ENCODE measurements around the gene PRODH. TPM values are rescaled to one million over a fixed set of nuclear protein-coding genes. Genes with fewer than 3 reads are reported as not detected.
"Not testable (repeated sequence)": the region's sequence is repeated elsewhere in the genome, so short reads cannot be mapped to it uniquely, and the experiment has no call there.

Gene PRODH
- total and polyA plus RNA-seq, 5 donors from 2014 or later, result not detected

DNA sequence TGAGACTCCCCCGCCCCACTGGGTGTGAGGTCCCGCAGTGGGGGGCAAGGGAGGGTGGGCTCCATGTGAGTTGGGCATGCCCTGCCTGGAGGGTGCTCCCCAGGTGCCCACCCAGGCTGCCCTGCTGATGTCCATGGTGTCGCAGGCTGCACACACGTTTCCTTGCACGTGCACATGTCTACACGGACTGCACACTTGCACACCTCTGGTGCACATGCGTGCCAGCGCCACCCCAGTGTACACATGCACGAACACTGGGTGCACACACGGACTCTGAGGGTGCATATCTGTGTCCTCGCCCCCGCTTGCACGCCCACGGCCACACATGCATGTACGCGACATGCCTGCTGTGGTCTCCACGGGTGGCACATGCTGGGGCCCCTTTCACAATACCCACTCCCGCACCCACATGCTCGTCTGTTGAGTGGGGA, 35.2 kb upstream of the PRODH start:
- no peak overlapping the region for H3K27ac Mint-ChIP-seq
- Histone ChIP-seq H3K27ac (ENCODE audit: insufficient read depth, low read length, poor library complexity, severe bottlenecking) (no peak overlapping the region), H3K9me3 (ENCODE audit: control insufficient read depth in 2 of 2, low read length in 2 of 2) (no peaks in the 10 kb centered on the region), H3K4me3 (ENCODE audit: low read depth, low read length) (no peak overlapping the region), H3K36me3 (ENCODE audit: control insufficient read depth, insufficient read depth, low read length) (no peaks in the 10 kb centered on the region), H3K4me1 (ENCODE audit: control insufficient read depth, insufficient read depth, low read length, poor library complexity, severe bottlenecking) (peaks cover 6% of the 10 kb centered on the region), H3K27me3 (ENCODE audit: control insufficient read depth, insufficient read depth, low read length) (no peaks in the 10 kb centered on the region)
- peaks cover 1% of the 10 kb centered on the region for H3K36me3 Mint-ChIP-seq
- peaks cover 15% of the 10 kb centered on the region for H3K27me3 Mint-ChIP-seq
- peak overlapping the region in 1 of 4 donors; percentile 24 for H3K4me3 Mint-ChIP-seq
- DNase-seq (no peak), ATAC-seq (ENCODE audit: low read depth in 2 of 2) (no peak)
- peaks cover 0 to 8% (median 3%) of the 10 kb centered on the region in 4 donors for H3K4me1 Mint-ChIP-seq
- H3K9me3 Mint-ChIP-seq, result peaks cover 0 to 2% (median 0%) of the 10 kb centered on the region in 7 donors

DNA sequence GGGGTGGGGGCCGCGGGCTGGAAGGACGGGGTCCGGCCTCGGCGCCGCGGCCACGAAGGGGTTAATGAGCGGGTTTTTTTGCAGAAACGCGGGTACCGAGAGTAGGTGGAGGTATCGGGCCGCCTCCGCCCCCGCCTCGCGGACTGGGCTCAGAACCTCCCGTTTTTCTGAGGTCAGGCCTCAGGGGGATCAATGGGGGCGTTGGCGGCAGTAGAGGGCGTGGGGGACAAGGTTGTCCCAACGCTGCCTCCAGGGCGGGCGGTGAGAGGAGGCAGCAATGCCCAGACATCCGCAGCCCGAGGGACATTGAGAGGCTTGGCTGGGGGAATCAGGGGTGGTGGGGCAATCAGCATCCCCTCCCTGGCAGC, 34.8 kb upstream of the PRODH start:
- H3K27ac ChIP-seq (ENCODE audit: insufficient read depth, low read length, poor library complexity, severe bottlenecking), result no peak overlapping the region
- ATAC-seq (ENCODE audit: low read depth in 2 of 2) (no peak), DNase-seq (no peak)
- Mint-ChIP-seq H3K4me1 (peaks cover 0 to 8% (median 3%) of the 10 kb centered on the region in 4 donors), H3K27me3 (peaks cover 15% of the 10 kb centered on the region), H3K4me3 (peak overlapping the region in 1 of 4 donors; percentile 41), H3K36me3 (no peaks in the 10 kb centered on the region), H3K9me3 (peaks cover 0 to 2% (median 0%) of the 10 kb centered on the region in 7 donors), H3K27ac (no peak overlapping the region)
- H3K27me3 ChIP-seq (ENCODE audit: control insufficient read depth, insufficient read depth, low read length), result no peaks in the 10 kb centered on the region
- H3K9me3 ChIP-seq (ENCODE audit: control insufficient read depth in 2 of 2, low read length in 2 of 2), result no peaks in the 10 kb centered on the region
- no peak overlapping the region for H3K4me3 ChIP-seq (ENCODE audit: low read depth, low read length)
- H3K36me3 ChIP-seq (ENCODE audit: control insufficient read depth, insufficient read depth, low read length), result no peaks in the 10 kb centered on the region
- H3K4me1 ChIP-seq (ENCODE audit: control insufficient read depth, insufficient read depth, low read length, poor library complexity, severe bottlenecking), result peaks cover 6% of the 10 kb centered on the region

DNA sequence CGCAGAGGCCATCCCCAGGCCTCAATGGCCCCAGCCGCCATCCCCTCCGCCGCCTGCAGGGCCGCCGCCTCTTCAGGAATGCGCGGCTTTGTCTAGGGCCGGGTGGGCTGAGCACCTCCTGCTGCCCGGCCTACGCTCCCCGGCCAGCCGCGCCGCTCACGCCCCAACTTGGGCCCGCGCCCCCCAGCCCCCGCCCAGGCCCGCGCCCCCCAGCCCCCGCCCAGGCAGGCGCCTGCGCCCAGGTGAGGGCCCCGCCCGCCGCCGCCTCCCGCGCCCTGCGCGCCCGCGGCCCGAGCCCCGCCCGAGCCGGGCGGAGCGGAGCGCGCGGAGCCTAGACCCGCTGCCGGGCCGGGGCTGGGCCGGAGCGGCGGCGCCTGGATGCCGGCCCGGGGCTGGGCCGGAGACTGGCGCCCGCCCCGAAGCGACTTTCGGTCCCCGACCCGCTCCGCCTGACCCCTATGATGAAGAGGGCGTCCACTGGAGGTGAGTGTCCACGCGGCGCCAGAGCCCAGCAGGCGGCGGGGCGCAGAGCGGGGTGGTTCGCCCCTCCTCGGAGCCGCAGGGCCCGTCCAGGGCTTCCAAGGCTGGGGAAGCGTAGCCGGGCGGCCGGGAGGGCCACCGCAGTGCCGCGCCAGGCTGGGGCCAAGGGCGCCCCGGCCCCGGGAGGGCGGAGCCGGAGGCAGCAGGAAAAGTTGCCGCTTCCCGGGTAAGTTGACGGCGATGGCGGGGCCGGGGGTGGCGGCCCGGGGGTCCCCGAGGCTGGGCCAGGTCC, 34.3 kb upstream of the PRODH start:
- Histone ChIP-seq H3K27ac (ENCODE audit: insufficient read depth, low read length, poor library complexity, severe bottlenecking) (no peak overlapping the region), H3K36me3 (ENCODE audit: control insufficient read depth, insufficient read depth, low read length) (no peaks in the 10 kb centered on the region), H3K4me3 (ENCODE audit: low read depth, low read length) (no peak overlapping the region), H3K9me3 (ENCODE audit: control insufficient read depth in 2 of 2, low read length in 2 of 2) (no peaks in the 10 kb centered on the region), H3K27me3 (ENCODE audit: control insufficient read depth, insufficient read depth, low read length) (no peaks in the 10 kb centered on the region), H3K4me1 (ENCODE audit: control insufficient read depth, insufficient read depth, low read length, poor library complexity, severe bottlenecking) (peaks cover 6% of the 10 kb centered on the region)
- H3K36me3 Mint-ChIP-seq, result no peaks in the 10 kb centered on the region
- H3K9me3 Mint-ChIP-seq, result peaks cover 0 to 2% (median 0%) of the 10 kb centered on the region in 7 donors
- ATAC-seq (ENCODE audit: low read depth in 2 of 2), result peak in 1 of 2 donors; percentile 42
- no peak overlapping the region for H3K4me3 Mint-ChIP-seq
- no peak for DNase-seq
- peaks cover 0 to 8% (median 3%) of the 10 kb centered on the region in 4 donors for H3K4me1 Mint-ChIP-seq
- H3K27ac Mint-ChIP-seq, result no peak overlapping the region
- H3K27me3 Mint-ChIP-seq, result peaks cover 15% of the 10 kb centered on the region

DNA sequence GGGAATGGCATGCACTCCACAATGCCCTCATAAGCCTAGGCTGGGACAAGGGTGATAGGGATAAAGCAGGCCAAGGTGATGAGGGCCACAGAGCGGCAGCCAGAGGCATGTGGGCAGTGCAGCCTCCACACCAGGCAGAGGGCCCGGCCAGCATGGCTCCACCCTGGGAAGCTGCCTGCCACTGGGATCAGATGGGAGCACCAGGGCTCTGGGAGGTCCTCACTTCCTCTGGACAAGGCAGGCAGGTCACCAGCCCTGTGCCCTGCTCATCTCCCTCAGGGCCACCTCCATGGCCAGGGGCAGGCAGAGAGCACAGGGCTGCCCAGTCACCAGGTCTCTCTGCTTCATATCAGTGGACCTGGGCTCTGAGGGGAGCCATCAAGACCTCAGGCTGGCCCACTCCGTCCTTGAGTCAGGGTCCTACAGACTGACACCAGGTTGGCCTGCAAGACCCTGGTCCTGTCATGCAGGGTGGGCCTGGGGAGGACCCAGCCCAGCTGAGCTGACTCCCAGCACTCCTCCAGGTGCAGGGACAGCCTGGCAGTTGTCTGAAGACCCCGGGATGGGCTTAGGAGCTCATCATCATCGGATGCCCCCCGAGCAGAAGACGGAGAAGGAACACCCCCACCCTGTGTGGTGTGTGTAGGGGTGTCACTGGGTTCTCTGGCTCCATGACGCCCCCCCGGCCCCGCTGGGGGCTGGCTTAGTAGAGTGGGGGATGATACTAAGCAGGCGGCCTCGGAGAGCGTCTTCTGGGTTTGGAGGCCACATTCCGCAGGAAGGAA, 33.3 kb upstream of the PRODH start:
- H3K27ac Mint-ChIP-seq, result not testable (repeated sequence)
- peak overlapping the region in 2 of 4 donors; percentile 61 to 78 for H3K4me3 Mint-ChIP-seq

DNA sequence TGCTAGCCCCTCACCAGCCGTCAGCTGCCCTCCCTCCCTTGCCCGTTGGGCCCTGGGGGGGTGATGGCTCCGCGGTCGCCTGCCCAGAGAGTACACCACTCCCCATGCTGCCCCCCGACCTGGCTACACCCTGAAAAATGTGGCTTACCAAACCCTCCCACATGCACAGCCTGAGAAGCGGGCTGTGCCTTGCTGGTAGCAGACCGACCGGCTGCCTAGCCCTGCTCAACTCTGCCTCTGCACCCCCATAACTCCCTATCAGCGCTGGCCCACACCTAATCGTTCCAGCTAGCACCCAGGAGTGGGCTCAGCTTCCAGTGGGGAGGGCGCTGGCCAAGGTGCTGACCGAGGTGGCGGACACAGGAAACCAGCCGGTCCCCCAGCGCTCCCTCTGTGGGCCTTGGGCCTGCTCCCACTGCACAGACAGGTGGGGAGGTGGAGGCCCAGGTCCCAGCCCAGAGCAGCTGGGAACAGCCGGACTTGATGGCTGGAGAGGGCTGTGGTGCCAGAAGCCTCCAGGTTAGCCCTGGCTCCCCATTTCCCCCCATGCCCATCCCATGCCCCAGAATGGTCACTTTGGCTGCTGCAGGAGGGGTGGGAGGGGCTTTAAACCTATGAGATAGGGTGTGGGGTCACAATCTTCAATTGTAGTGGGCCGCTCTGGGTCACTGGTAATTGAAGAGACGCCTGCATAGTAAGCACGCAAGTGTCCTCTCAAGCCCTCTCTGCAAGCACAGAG, 32.1 kb upstream of the PRODH start:
- Mint-ChIP-seq H3K27ac (peak overlapping the region in 1 of 3 donors; percentile 23), H3K4me3 (peak overlapping the region in 1 of 4 donors; percentile 7), H3K36me3 (no peaks in the 10 kb centered on the region), H3K27me3 (peaks cover 15% of the 10 kb centered on the region), H3K9me3 (peaks cover 0 to 2% (median 0%) of the 10 kb centered on the region in 7 donors), H3K4me1 (peaks cover 0 to 8% (median 3%) of the 10 kb centered on the region in 4 donors)
- Histone ChIP-seq H3K9me3 (ENCODE audit: control insufficient read depth in 2 of 2, low read length in 2 of 2) (no peaks in the 10 kb centered on the region), H3K36me3 (ENCODE audit: control insufficient read depth, insufficient read depth, low read length) (no peaks in the 10 kb centered on the region), H3K4me3 (ENCODE audit: low read depth, low read length) (no peak overlapping the region), H3K4me1 (ENCODE audit: control insufficient read depth, insufficient read depth, low read length, poor library complexity, severe bottlenecking) (peaks cover 6% of the 10 kb centered on the region), H3K27me3 (ENCODE audit: control insufficient read depth, insufficient read depth, low read length) (no peaks in the 10 kb centered on the region), H3K27ac (ENCODE audit: insufficient read depth, low read length, poor library complexity, severe bottlenecking) (no peak overlapping the region)
- DNase-seq (no peak), ATAC-seq (ENCODE audit: low read depth in 2 of 2) (no peak)

More for the DNA sequence above, 33.3 kb upstream of the PRODH start:
- not testable (repeated sequence) for H3K4me3 ChIP-seq (ENCODE audit: low read depth, low read length); H3K9me3 ChIP-seq (ENCODE audit: control insufficient read depth in 2 of 2, low read length in 2 of 2); H3K4me1 Mint-ChIP-seq; H3K9me3 Mint-ChIP-seq; H3K36me3 Mint-ChIP-seq; H3K36me3 ChIP-seq (ENCODE audit: control insufficient read depth, insufficient read depth, low read length); H3K4me1 ChIP-seq (ENCODE audit: control insufficient read depth, insufficient read depth, low read length, poor library complexity, severe bottlenecking); H3K27ac ChIP-seq (ENCODE audit: insufficient read depth, low read length, poor library complexity, severe bottlenecking); H3K27me3 ChIP-seq (ENCODE audit: control insufficient read depth, insufficient read depth, low read length); ATAC-seq (ENCODE audit: low read depth in 2 of 2); DNase-seq
- H3K27me3 Mint-ChIP-seq, result peaks cover 15% of the 10 kb centered on the region

DNA sequence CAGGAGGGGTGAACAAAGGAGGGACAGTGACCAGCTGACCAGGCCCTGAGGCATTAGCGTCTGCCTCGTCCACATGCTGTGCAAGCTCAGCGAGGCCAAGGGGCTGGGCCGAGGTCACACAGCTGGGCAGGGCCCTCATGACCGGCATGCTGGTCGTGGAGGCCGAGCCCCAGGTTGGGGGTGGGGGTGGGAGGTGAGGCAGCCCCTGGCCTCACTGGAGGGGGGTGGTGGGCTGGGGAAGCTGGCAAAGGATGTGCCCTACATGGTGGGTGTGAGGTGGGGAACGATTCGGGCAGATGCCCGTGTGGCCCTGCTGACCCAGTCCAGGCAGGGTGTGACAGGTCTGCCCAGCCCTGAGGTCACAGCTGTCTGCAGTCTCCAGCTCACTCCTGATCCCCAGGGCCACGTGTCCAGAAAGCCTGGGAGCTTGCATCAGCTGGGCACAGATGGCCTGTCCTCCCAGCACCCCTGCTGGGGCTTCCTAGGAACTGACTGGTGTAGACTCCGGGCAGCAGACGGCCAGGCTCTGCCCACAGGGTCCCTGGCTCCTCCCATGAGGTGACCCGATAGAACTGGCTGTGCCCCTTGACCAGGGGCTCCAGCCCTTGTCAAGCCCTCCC, 31.4 kb upstream of the PRODH start:
- not testable (repeated sequence) for H3K27ac Mint-ChIP-seq; H3K27ac ChIP-seq (ENCODE audit: insufficient read depth, low read length, poor library complexity, severe bottlenecking); H3K9me3 Mint-ChIP-seq; DNase-seq; H3K36me3 ChIP-seq (ENCODE audit: control insufficient read depth, insufficient read depth, low read length); ATAC-seq (ENCODE audit: low read depth in 2 of 2); H3K4me1 ChIP-seq (ENCODE audit: control insufficient read depth, insufficient read depth, low read length, poor library complexity, severe bottlenecking); H3K4me3 ChIP-seq (ENCODE audit: low read depth, low read length); H3K4me1 Mint-ChIP-seq; H3K27me3 ChIP-seq (ENCODE audit: control insufficient read depth, insufficient read depth, low read length); H3K9me3 ChIP-seq (ENCODE audit: control insufficient read depth in 2 of 2, low read length in 2 of 2); H3K4me3 Mint-ChIP-seq; H3K36me3 Mint-ChIP-seq
- H3K27me3 Mint-ChIP-seq, result peaks cover 15% of the 10 kb centered on the region

DNA sequence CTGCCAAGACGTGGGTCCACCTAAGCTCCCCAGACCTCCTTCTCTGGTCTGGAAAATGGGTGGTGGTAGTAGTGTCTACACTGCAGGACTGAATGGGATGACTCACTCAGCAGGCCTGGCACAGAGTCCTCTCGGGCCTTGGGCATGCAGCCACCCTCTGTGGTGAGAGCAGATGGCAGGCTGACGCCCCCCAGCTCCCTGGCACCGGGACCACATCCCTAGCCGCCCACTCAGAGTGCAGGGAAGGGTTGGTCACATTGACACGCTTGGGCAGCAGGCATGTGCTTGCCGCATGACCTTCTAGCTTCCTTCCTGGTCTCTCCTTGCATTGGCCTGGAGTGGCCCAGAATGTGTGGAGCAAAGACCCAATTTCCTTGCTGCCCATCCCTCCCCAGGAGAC, 30.7 kb upstream of the PRODH start:
- Mint-ChIP-seq H3K27ac (no peak overlapping the region), H3K4me3 (no peak overlapping the region), H3K4me1 (peaks cover 0 to 6% (median 3%) of the 10 kb centered on the region in 4 donors), H3K27me3 (peaks cover 15% of the 10 kb centered on the region), H3K36me3 (no peaks in the 10 kb centered on the region), H3K9me3 (peaks cover 0 to 2% (median 0%) of the 10 kb centered on the region in 7 donors)
- Histone ChIP-seq H3K36me3 (ENCODE audit: control insufficient read depth, insufficient read depth, low read length) (no peaks in the 10 kb centered on the region), H3K4me1 (ENCODE audit: control insufficient read depth, insufficient read depth, low read length, poor library complexity, severe bottlenecking) (peaks cover 6% of the 10 kb centered on the region), H3K27me3 (ENCODE audit: control insufficient read depth, insufficient read depth, low read length) (no peaks in the 10 kb centered on the region), H3K4me3 (ENCODE audit: low read depth, low read length) (no peak overlapping the region), H3K9me3 (ENCODE audit: control insufficient read depth in 2 of 2, low read length in 2 of 2) (no peaks in the 10 kb centered on the region), H3K27ac (ENCODE audit: insufficient read depth, low read length, poor library complexity, severe bottlenecking) (no peak overlapping the region)
- ATAC-seq (ENCODE audit: low read depth in 2 of 2), result no peak
- DNase-seq, result no peak
